Stomach (tissue), 9 donors: Measurements from ENCODE around the gene HHIP. TPM values are rescaled to one million over a fixed set of nuclear protein-coding genes. Genes with fewer than 3 reads are reported as not detected.
A peak's percentile ranks its signal among the peaks of the same experiment; 100 is the strongest.

ENCODE experiments used
- DNase-seq, 2 donors: peaks; one replicate each; pipeline versions ENCODE4 v3.0.0 to v3.0.0-alpha.2; 2013 to 2019
- H3K27ac ChIP-seq, 5 donors: fragments of 200-600 bp in 4 of 5; sonication (generic) in 4 of 5; one replicate each; pipeline ENCODE4 v1.5.1; 2013 to 2019; ENCODE audit warnings: mild to moderate bottlenecking in 1 of 5, moderate library complexity in 1 of 5
- H3K27me3 ChIP-seq, 3 donors: fragments of 200-600 bp; sonication (generic); one replicate each; pipeline ENCODE4 v1.5.1; 2017 to 2019; ENCODE audit warnings: mixed run types in 1 of 3
- H3K36me3 ChIP-seq, 4 donors: fragments of 200-600 bp; sonication (generic); 1 replicate in 3 of 4; 2 replicates in 1 of 4; pipeline ENCODE4 v1.5.1; 2016 to 2019
- H3K4me1 ChIP-seq, 4 donors: fragments of 200-600 bp; sonication (generic); one replicate each; pipeline ENCODE4 v1.5.1; 2016 to 2019
- H3K4me3 ChIP-seq, 4 donors: fragments of 200-600 bp; sonication (generic) in 3 of 4; one replicate each; pipeline ENCODE4 v1.5.1; 2016 to 2019; ENCODE audit warnings: mild to moderate bottlenecking in 1 of 4
- H3K9me3 ChIP-seq, 4 donors: fragments of 200-600 bp; sonication (generic); one replicate each; pipeline ENCODE4 v1.5.1; 2016 to 2019
- EP300 ChIP-seq: sonication (generic); formaldehyde crosslinking; IDR thresholded peaks from one replicate; pipeline ENCODE4 v1.6.1; 2017; ENCODE audit warnings: antibody characterized with exemption
- POLR2A ChIP-seq, 4 donors: fragments of 450-650 bp; IDR thresholded peaks; one replicate each; pipeline ENCODE4 v1.6.1; 2016; ENCODE audit warnings: antibody characterized with exemption in 4 of 4, control low read depth in 2 of 4, mild to moderate bottlenecking in 1 of 4, moderate library complexity in 1 of 4
- POLR2AphosphoS5 ChIP-seq, 3 donors: sonication (generic); formaldehyde crosslinking; IDR thresholded peaks; one replicate each; pipeline ENCODE4 v1.6.1; 2016; ENCODE audit warnings: antibody characterized with exemption in 3 of 3
- WGBS, 5 donors: extraction: QIAGEN DNeasy Blood & Tissue Kit in 3 of 5; methylation state at CpG; one replicate each; pipeline versions ENCODE4 v1.1.5 to v1.1.7; 2013 to 2018; 5-methylcytosine and 5-hydroxymethylcytosine counted together
- intact Hi-C: fragments of 100-400 bp; cut with DNase I; formaldehyde crosslinking; loops from one replicate; pipeline ENCODE4 v1.15.1; 2023; ENCODE audit warnings: low total_unique reads
- polyA plus RNA-seq, 3 donors: library from polyadenylated mRNA; stranded (reverse); fragments of 200-250 nt; gene quantifications; one replicate each; pipeline ENCODE4 v1.2.3, GENCODE V29; 2013
- total RNA-seq, 5 donors: library from RNA; depleted of rRNA; stranded (reverse); fragments of >200 nt; gene quantifications; one replicate each; pipeline versions ENCODE4 v1.1.0 to v1.2.3, GENCODE V29; 2014 to 2016
- TF ChIP-seq, protein P1 (sequence below), 7 experiments: fragments of 450-650 bp in 4 of 7; fragments of 200-600 bp in 3 of 7; sonication (generic) in 3 of 7; IDR thresholded peaks; one replicate each; pipeline ENCODE4 v1.5.1; 2016 to 2019; ENCODE audit warnings: antibody characterized with exemption in 7 of 7, control low read depth in 2 of 7, mild to moderate bottlenecking in 1 of 7
- donor health status: healthy with polysubstance abuse.
- donor health status: Bipolar disorder and iron deficiency.
- donor health status: healthy.

HHIP gene
- total and polyA plus RNA-seq, 8 donors: 0.29 to 33.0 (median 3.5) TPM; not detected in 1

DNA sequence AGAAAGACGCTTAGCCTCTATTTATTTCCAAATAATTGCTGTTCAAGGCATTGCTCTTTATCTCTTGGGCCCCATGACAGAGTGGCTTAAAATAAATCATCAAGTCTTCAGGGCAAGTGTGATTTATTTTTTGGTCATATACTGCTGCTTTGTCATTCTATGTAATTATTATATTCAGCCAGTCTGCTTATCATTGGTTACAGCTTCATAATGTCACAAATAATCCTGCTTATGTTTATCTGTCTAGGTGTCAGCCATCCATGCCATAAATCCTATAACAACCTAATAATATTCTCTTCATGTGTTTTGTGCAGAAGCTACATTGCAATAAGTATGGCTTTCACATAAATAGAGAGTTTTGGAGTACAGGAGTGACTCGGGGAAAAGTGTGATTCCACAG is 41.0 kb downstream of the HHIP start:
- DNase-seq: no peak
- no peaks in the 10 kb centered on the region for H3K9me3 ChIP-seq
- no peak for TF ChIP-seq POLR2A (IDR thresholded peaks at IDR 0.05)
- TF ChIP-seq, protein P1, sequence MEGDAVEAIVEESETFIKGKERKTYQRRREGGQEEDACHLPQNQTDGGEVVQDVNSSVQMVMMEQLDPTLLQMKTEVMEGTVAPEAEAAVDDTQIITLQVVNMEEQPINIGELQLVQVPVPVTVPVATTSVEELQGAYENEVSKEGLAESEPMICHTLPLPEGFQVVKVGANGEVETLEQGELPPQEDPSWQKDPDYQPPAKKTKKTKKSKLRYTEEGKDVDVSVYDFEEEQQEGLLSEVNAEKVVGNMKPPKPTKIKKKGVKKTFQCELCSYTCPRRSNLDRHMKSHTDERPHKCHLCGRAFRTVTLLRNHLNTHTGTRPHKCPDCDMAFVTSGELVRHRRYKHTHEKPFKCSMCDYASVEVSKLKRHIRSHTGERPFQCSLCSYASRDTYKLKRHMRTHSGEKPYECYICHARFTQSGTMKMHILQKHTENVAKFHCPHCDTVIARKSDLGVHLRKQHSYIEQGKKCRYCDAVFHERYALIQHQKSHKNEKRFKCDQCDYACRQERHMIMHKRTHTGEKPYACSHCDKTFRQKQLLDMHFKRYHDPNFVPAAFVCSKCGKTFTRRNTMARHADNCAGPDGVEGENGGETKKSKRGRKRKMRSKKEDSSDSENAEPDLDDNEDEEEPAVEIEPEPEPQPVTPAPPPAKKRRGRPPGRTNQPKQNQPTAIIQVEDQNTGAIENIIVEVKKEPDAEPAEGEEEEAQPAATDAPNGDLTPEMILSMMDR (IDR thresholded peaks at IDR 0.05): no peak
- H3K36me3 ChIP-seq: no peaks in the 10 kb centered on the region
- H3K4me1 ChIP-seq: no peaks in the 10 kb centered on the region
- no peak overlapping the region for H3K4me3 ChIP-seq
- intact Hi-C loops: no loop called here
- no peak overlapping the region for H3K27ac ChIP-seq
- 74 to 89% (median 81%) methylated on average over 2 of the region's 2 CpGs for WGBS, 5 donors
- H3K27me3 ChIP-seq: no peaks in the 10 kb centered on the region

DNA sequence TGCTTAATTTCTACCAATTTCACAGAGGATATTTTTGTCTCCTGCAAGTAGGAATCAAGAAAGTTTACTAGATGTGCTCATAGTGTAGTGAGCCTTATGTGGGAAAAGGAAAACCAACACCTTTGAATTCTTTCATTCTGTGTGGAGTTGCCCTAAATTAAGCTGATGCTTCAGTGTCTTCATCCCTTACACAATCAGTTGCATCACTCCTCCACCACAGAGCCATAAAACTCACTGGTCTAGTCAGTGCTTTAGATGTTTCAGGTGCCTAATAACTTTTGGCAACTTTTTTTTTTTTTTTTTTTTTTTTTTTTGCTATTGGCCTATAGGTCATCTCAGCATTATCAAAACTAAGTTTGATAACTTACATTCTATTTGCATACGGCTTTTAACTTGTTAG is 41.5 kb downstream of the HHIP start:
- no peak for DNase-seq
- Histone ChIP-seq H3K36me3 (no peaks in the 10 kb centered on the region), H3K4me1 (no peaks in the 10 kb centered on the region), H3K27ac (no peak overlapping the region), H3K4me3 (no peak overlapping the region), H3K27me3 (no peaks in the 10 kb centered on the region), H3K9me3 (no peaks in the 10 kb centered on the region)
- WGBS, 5 donors: 46 to 95% (median 56%) methylated on average over 1 of the region's 1 CpG
- intact Hi-C loops: no loop called here
- no peak for TF ChIP-seq EP300
- TF ChIP-seq POLR2A (IDR thresholded peaks at IDR 0.05): no peak
- no peak for TF ChIP-seq POLR2AphosphoS5 (IDR thresholded peaks at IDR 0.05)
- TF ChIP-seq, protein P1 (IDR thresholded peaks at IDR 0.05): no peak

DNA sequence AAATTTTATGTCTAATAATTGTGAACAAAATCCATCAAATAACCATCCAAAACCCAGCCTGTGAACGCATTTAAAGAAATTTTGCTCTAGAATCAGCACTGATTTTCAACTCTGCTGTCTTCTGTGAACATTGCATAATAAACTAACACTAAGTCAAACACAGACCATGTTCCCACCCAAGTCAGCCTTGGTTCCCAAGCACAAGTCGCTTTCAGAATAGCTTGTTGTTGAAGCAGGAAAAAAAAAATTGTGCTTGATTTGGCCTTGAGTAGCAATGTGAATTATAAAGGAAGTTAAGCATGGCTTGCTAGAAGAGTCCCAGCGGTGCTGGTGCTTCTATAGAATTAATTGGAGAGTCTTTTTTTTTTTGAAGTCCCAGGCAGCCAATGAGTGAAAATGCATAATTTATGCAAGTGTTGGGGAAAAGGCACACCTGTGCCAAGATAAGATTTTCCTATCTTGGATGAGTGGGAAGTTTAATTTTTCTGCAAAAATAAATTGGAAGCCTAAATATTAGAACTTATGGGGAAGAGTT is 42.1 kb downstream of the HHIP start:
- H3K27ac ChIP-seq: peak overlapping the region in 1 of 5 donors; percentile 8
- no peak for DNase-seq
- TF ChIP-seq EP300 (no peak), POLR2AphosphoS5 (IDR thresholded peaks at IDR 0.05) (no peak), POLR2A (IDR thresholded peaks at IDR 0.05) (no peak)
- TF ChIP-seq, protein P1 (IDR thresholded peaks at IDR 0.05): no peak
- no peaks in the 10 kb centered on the region for H3K36me3 ChIP-seq
- H3K27me3 ChIP-seq: no peaks in the 10 kb centered on the region
- no peaks in the 10 kb centered on the region for H3K9me3 ChIP-seq
- no peaks in the 10 kb centered on the region for H3K4me1 ChIP-seq
- 71 to 83% (median 78%) methylated on average over 3 of the region's 3 CpGs for WGBS, 5 donors
- no peak overlapping the region for H3K4me3 ChIP-seq
- intact Hi-C loops: no loop called here

DNA sequence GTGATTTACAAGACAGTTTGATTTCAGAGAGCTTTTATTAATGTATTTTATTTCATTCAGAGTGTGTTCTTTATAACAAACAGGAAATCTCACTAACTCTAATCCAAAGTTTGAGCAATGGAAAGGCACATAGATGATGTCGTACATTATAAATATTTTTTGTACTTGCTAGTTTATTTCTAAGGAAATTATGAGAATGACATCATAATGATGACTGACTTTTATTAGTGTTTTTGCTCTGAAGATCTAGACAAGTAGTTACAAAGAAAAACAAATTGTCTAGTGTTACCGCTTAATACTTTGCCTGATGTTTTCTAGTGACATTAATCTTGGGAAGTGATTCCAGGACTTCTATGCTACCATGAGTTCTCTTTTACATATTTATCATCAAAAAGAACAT is 43.2 kb downstream of the HHIP start:
- Histone ChIP-seq H3K27me3 (no peaks in the 10 kb centered on the region), H3K4me1 (no peaks in the 10 kb centered on the region), H3K36me3 (no peaks in the 10 kb centered on the region), H3K27ac (no peak overlapping the region), H3K4me3 (no peak overlapping the region), H3K9me3 (no peaks in the 10 kb centered on the region)
- 78 to 89% (median 86%) methylated on average over 2 of the region's 2 CpGs for WGBS, 5 donors
- DNase-seq: no peak
- intact Hi-C loops: no loop called here
- TF ChIP-seq, protein P1 (IDR thresholded peaks at IDR 0.05): no peak
- no peak for TF ChIP-seq POLR2A (IDR thresholded peaks at IDR 0.05)
- TF ChIP-seq POLR2AphosphoS5 (IDR thresholded peaks at IDR 0.05): no peak
- TF ChIP-seq EP300: no peak
